MCF 10A (cell line): ENCODE measurements around the gene PATE1. TPM values are rescaled to one million over a fixed set of nuclear protein-coding genes. Genes with fewer than 3 reads are reported as not detected.
"Not testable (repeated sequence)": the region's sequence is repeated elsewhere in the genome, so short reads cannot be mapped to it uniquely, and the experiment has no call there.

Experiments
- Bru-seq: library from RNA; stranded (reverse); fragments of 400-500 nt; gene quantifications from one replicate; lab custom pipeline; 2021; lab: Mats Ljungman, UMichigan
- BruChase-seq, 2 experiments: library from RNA; stranded (reverse); fragments of 400-500 nt; gene quantifications; one replicate each; lab custom pipeline; 2021; lab: Mats Ljungman, UMichigan
- BruUV-seq: library from RNA; stranded (reverse); fragments of 400-500 nt; replicated peaks from 2 replicates; lab custom pipeline; 2021; lab: Mats Ljungman, UMichigan
- CTCF ChIA-PET: fragments of 300-600 bp; sonication (Branson Sonifier 250); formaldehyde crosslinking; extraction: SDS; loops from one replicate; lab custom pipeline; 2021; ENCODE audit warnings: antibody characterized with exemption, inconsistent platforms; lab: Yijun Ruan, JAX
- POLR2A ChIA-PET: fragments of 300-600, 350-650 bp; sonication (Branson Sonifier 250); formaldehyde crosslinking; extraction: SDS; loops from one replicate; lab custom pipeline; 2020; ENCODE audit warnings: antibody characterized with exemption, inconsistent platforms; lab: Yijun Ruan, JAX
- DNase-seq: peaks from one replicate; pipeline ENCODE4 v3.0.0-alpha.2; 2018; ENCODE audit not compliant: unreplicated experiment
- H3K27ac Mint-ChIP-seq: one replicate; pipeline ENCODE4 v1.8.0; 2022; ENCODE audit warnings: mild to moderate bottlenecking, low read depth, mixed read lengths; ENCODE audit not compliant: unreplicated experiment
- H3K27me3 Mint-ChIP-seq: one replicate; pipeline ENCODE4 v1.8.0; 2022; ENCODE audit warnings: mixed read lengths; ENCODE audit not compliant: insufficient read depth, unreplicated experiment
- H3K36me3 Mint-ChIP-seq: one replicate; pipeline ENCODE4 v1.8.0; 2022; ENCODE audit warnings: mild to moderate bottlenecking, moderate library complexity, mixed read lengths; ENCODE audit not compliant: insufficient read depth, unreplicated experiment
- H3K4me1 Mint-ChIP-seq: one replicate; pipeline ENCODE4 v1.8.0; 2022; ENCODE audit warnings: mixed read lengths; ENCODE audit not compliant: insufficient read depth, unreplicated experiment
- H3K4me3 Mint-ChIP-seq: one replicate; pipeline ENCODE4 v1.8.0; 2022; ENCODE audit warnings: mild to moderate bottlenecking, moderate library complexity, mixed read lengths; ENCODE audit not compliant: unreplicated experiment
- H3K9me3 Mint-ChIP-seq: one replicate; pipeline ENCODE4 v1.8.0; 2022; ENCODE audit warnings: mixed read lengths; ENCODE audit not compliant: unreplicated experiment
- intact Hi-C: fragments of 100-400 bp; cut with micrococcal nuclease; formaldehyde crosslinking; loops from 2 replicates; pipeline ENCODE4 v1.14.1; 2022
- long read RNA-seq: library from polyadenylated mRNA; stranded (forward); transcript quantifications from one replicate; pipeline ENCODE4 v2.0.0, GENCODE V29; 2022
- total RNA-seq: library from RNA; stranded (reverse); gene quantifications from 2 replicates; pipeline ENCODE4 v1.2.3, GENCODE V29; 2022
- TF ChIP-seq, protein P1 (sequence below): fragments of 200-600 bp; IDR thresholded peaks from one replicate; pipeline ENCODE4 v1.8.0; 2022; ENCODE audit warnings: antibody characterized with exemption, mild to moderate bottlenecking; ENCODE audit not compliant: unreplicated experiment

Gene PATE1, protein sequence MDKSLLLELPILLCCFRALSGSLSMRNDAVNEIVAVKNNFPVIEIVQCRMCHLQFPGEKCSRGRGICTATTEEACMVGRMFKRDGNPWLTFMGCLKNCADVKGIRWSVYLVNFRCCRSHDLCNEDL
- total RNA-seq (not detected in 2 replicates), Bru-seq, nascent RNA (not detected), BruChase-seq, experiment 1, labeled RNA remaining after a 6-hour chase (percentile 13 among the genes with signal in this experiment), BruChase-seq, experiment 2, labeled RNA remaining after a 2-hour chase (percentile 13 among the genes with signal in this experiment)
- long read RNA-seq, result 0 reads

DNA sequence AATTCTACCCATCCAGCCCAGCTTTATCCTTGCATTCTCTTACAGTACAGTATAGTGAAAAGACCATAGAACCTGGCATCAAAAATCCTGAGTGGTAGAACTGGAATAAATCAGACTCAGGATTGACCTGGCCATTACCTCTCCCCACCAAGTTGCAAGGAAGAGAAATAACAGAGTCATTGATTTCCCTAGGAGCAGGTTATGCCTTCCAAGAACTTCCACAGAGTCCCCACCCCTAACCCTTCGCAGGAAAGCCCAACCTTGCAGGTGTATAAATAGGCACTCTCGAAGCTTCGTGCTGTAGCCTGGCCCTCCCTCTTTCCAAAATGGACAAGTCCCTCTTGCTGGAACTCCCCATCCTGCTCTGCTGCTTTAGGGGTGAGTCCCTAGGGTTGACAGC, at the start of gene PATE1:
PATE1 (plus strand) TSS at position 301 of the 400 bp plus-strand sequence; CDS start at position 327, 26 bp downstream.
- intact Hi-C loops, result no loop called here
- DNase-seq, result no peak
- H3K4me3 Mint-ChIP-seq, result no peak within 1 kb of the TSS
- BruUV-seq, result no TSS peak
- ChIA-PET POLR2A (no interaction called here), CTCF (no interaction called here)
- no peaks in the 10 kb centered on the region for H3K36me3 Mint-ChIP-seq
- TF ChIP-seq, protein P1, sequence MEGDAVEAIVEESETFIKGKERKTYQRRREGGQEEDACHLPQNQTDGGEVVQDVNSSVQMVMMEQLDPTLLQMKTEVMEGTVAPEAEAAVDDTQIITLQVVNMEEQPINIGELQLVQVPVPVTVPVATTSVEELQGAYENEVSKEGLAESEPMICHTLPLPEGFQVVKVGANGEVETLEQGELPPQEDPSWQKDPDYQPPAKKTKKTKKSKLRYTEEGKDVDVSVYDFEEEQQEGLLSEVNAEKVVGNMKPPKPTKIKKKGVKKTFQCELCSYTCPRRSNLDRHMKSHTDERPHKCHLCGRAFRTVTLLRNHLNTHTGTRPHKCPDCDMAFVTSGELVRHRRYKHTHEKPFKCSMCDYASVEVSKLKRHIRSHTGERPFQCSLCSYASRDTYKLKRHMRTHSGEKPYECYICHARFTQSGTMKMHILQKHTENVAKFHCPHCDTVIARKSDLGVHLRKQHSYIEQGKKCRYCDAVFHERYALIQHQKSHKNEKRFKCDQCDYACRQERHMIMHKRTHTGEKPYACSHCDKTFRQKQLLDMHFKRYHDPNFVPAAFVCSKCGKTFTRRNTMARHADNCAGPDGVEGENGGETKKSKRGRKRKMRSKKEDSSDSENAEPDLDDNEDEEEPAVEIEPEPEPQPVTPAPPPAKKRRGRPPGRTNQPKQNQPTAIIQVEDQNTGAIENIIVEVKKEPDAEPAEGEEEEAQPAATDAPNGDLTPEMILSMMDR, result no peak
- peaks cover 17% of the 10 kb centered on the region for H3K27me3 Mint-ChIP-seq
- H3K27ac Mint-ChIP-seq, result no peak within 1 kb of the TSS
- no peaks in the 10 kb centered on the region for H3K4me1 Mint-ChIP-seq
- H3K9me3 Mint-ChIP-seq, result no peaks in the 10 kb centered on the region

DNA sequence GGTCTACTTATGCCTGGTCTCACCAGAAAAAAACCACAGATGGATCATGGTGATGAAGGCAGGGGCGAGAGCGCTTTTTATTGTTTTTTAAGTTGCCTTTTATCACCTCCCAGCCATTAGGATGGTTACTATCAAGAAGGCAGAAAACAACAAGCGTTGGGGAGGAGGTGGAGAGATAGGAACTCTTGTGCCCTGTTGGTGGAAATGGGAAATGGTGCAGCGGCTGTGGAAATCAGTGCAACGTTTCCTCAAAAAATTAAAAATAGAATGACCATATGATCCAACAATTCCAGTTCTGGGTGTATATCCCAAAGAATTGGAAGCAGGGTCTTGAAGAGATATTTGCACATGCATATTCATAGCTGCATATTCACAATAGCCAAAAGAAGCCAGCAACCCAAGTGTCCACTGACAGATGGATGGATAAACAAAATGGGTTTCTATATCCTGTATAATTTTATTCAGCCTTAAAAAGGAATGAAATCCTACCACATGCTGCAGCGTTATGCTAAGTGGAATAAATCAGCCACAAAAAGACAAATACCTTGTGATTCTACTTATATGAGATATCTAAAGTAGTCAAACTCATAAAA, 45.0 kb upstream of the PATE1 start:
- intact Hi-C loops, result no loop called here
- H3K9me3 Mint-ChIP-seq, result no peaks in the 10 kb centered on the region
- no peak overlapping the region for H3K4me3 Mint-ChIP-seq
- BruUV-seq, result no TSS peak
- peaks cover 21% of the 10 kb centered on the region for H3K27me3 Mint-ChIP-seq
- ChIA-PET POLR2A (no interaction called here), CTCF (no interaction called here)
- no peak overlapping the region for H3K27ac Mint-ChIP-seq
- no peaks in the 10 kb centered on the region for H3K4me1 Mint-ChIP-seq
- no peaks in the 10 kb centered on the region for H3K36me3 Mint-ChIP-seq
- DNase-seq, result no peak
- TF ChIP-seq, protein P1, result no peak

DNA sequence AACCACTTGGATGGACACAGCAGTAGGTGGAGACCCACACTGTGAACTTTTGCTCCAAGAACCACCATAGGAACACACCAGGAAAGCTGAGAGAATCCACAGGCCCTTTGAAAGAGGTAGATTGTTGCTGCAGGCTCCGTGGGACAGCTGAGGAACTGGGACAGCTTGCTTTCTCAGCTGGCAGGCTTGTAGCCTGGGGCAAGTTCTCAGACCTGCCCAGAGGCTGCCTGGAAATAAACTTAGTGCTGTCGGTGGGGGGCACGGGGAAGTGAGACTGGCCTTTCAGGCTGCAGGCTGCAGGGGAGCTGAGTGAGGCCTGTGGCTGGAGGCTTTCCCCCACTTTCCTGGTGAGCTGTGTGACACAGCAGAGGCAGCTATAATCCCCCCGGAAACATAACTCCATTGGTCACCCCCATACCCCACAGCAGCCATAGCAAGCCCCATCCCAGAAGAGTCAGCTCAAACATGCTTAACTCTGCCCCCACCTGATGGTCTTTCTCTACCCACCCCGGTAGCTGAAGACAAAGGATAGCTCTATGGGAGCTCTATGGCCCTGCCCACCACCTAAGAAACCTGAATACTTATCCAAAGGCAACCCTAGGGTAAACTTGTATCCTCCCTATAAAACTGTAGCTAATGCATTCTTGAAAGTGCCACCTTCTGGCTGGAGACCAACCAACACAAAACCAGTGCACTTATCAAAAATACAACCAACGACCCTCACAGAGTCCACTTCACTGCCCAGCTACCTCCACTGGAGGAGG, 44.0 kb upstream of the PATE1 start:
- CTCF ChIA-PET, result no interaction called here

DNA sequence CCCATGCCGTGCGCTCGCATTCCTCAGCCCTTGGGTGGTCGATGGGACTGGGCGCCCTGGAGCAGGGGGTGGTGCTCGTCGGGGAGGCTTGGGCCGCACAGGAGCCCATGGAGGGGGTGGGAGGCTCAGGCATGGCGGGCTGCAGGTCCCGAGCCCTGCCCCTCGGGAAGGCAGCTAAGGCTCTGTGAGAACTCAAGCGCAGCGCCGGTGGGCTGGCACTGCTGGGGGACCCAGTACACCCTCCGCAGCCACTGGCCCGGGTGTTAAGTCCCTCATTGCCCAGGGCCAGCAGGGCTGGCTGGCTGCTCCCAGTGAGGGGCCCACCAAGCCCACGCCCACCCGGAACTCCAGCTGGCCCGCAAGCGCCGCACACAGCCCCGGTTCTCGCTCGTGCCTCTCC, 41.4 kb upstream of the PATE1 start:
- POLR2A ChIA-PET, result interaction anchor here (0.7 kb wide), 1 partner anchor 9 kb away, joined by 3 read pairs; no protein-coding TSS in a partner anchor
- BruUV-seq, CTCF ChIA-PET, DNase-seq, H3K36me3 Mint-ChIP-seq, H3K9me3 Mint-ChIP-seq, H3K27ac Mint-ChIP-seq, H3K4me1 Mint-ChIP-seq, H3K4me3 Mint-ChIP-seq, intact Hi-C loops: not testable (repeated sequence)
- H3K27me3 Mint-ChIP-seq, result peaks cover 29% of the 10 kb centered on the region

More for the DNA sequence above, 44.0 kb upstream of the PATE1 start:
- intact Hi-C loops, result no loop called here
- TF ChIP-seq, protein P1, result no peak
- DNase-seq, result no peak
- Mint-ChIP-seq H3K27ac (no peak overlapping the region), H3K9me3 (no peaks in the 10 kb centered on the region), H3K36me3 (no peaks in the 10 kb centered on the region), H3K4me1 (no peaks in the 10 kb centered on the region), H3K27me3 (peaks cover 28% of the 10 kb centered on the region), H3K4me3 (no peak overlapping the region)
- POLR2A ChIA-PET, result interaction anchor here (0.5 kb wide), 1 partner anchor 185 kb away, joined by 3 read pairs; no protein-coding TSS in a partner anchor
- no TSS peak for BruUV-seq
